ENCODE results near the gene LYPD5. TPM values are rescaled to one million over a fixed set of nuclear protein-coding genes. Genes with fewer than 3 reads are reported as not detected.

The LYPD5 gene
- total RNA-seq, 1 experiment from 2014 or later = 0.87 TPM

GRCh38 chr19:43754253-43754502, 48.1 kb downstream of the LYPD5 start:
- ATAC-seq (no peak), DNase-seq (ENCODE audit: low read depth, low spot score) (no peak)
- Histone ChIP-seq H3K36me3 (ENCODE audit: control insufficient read depth, insufficient read depth, low read length) (peaks cover 3% of the 10 kb centered on the region), H3K27me3 (ENCODE audit: control insufficient read depth, insufficient read depth, low read length) (no peaks in the 10 kb centered on the region), H3K4me3 (ENCODE audit: low read depth in 2 of 2, low read length in 2 of 2) (peak overlapping the region; percentile 85 to 86), H3K27ac (ENCODE audit: low read length) (peak overlapping the region; percentile 88), H3K9me3 (ENCODE audit: control insufficient read depth, insufficient read depth, low read depth, low read length) (no peaks in the 10 kb centered on the region), H3K4me1 (ENCODE audit: control insufficient read depth, insufficient read depth, low read length) (peaks cover 26% of the 10 kb centered on the region)
- ChIA-PET POLR2A (no interaction called here), CTCF (interaction anchor here (0.6 to 0.9 kb wide), 2 partner anchors 31 to 43 kb away, joined by 5 to 6 read pairs; no protein-coding TSS in a partner anchor)
- BruUV-seq (replicated peaks) = TSS peak; percentile 83
- in situ Hi-C loops (cut with HindIII; ENCODE audit: low pct_unique_long_range_greater_than_20kb, low sequenced_read_pairs) = no loop called here
- TF ChIP-seq TCF7L2 (IDR thresholded peaks at IDR 0.05; ENCODE audit: low read depth, low read length) (no peak), REST (IDR thresholded peaks at IDR 0.05; ENCODE audit: insufficient read depth in 1 of 2, low read depth in 2 of 2, low read length in 1 of 2) (no peak), CTCF (IDR thresholded peaks at IDR 0.05) (no peak), SIN3A (IDR thresholded peaks at IDR 0.05; ENCODE audit: borderline replicate concordance, insufficient read depth, low read depth, low read length) (no peak), POLR2AphosphoS5 (IDR thresholded peaks at IDR 0.05; ENCODE audit: low read depth, low read length) (no peak)
- intact Hi-C loops (cut with micrococcal nuclease; ENCODE audit: unreplicated experiment) = no loop called here

- H3K27me3 ChIP-seq (ENCODE audit: control insufficient read depth, insufficient read depth, low read length) = no peaks in the 10 kb centered on the region
- intact Hi-C loops (cut with micrococcal nuclease; ENCODE audit: unreplicated experiment) = no loop called here
- H3K27ac ChIP-seq (ENCODE audit: low read length) = no peak overlapping the region
- POLR2A ChIA-PET = interaction anchor here (0.6 kb wide), 1 partner anchor 82 kb away, joined by 7 read pairs; the partner anchor contains the start of gene PLAUR
- H3K4me3 ChIP-seq (ENCODE audit: low read depth in 2 of 2, low read length in 2 of 2) = no peak overlapping the region
- in situ Hi-C loops (cut with HindIII; ENCODE audit: low pct_unique_long_range_greater_than_20kb, low sequenced_read_pairs) = no loop called here
- H3K9me3 ChIP-seq (ENCODE audit: control insufficient read depth, insufficient read depth, low read depth, low read length) = no peaks in the 10 kb centered on the region
- ATAC-seq = no peak
- DNase-seq (ENCODE audit: low read depth, low spot score) = no peak
- peaks cover 20% of the 10 kb centered on the region for H3K4me1 ChIP-seq (ENCODE audit: control insufficient read depth, insufficient read depth, low read length)
- peaks cover 3% of the 10 kb centered on the region for H3K36me3 ChIP-seq (ENCODE audit: control insufficient read depth, insufficient read depth, low read length)
- CTCF ChIA-PET = interaction anchor here (0.7 kb wide), 1 partner anchor 15 kb away, joined by 7 read pairs; no protein-coding TSS in a partner anchor
- TF ChIP-seq SIN3A (IDR thresholded peaks at IDR 0.05; ENCODE audit: borderline replicate concordance, insufficient read depth, low read depth, low read length) (no peak), CTCF (IDR thresholded peaks at IDR 0.05) (no peak), REST (IDR thresholded peaks at IDR 0.05; ENCODE audit: insufficient read depth in 1 of 2, low read depth in 2 of 2, low read length in 1 of 2) (no peak), POLR2AphosphoS5 (IDR thresholded peaks at IDR 0.05; ENCODE audit: low read depth, low read length) (no peak), TCF7L2 (IDR thresholded peaks at IDR 0.05; ENCODE audit: low read depth, low read length) (no peak)
- BruUV-seq (replicated peaks) = no TSS peak
Measured at GRCh38 chr19:43752287-43752875, 49.9 kb downstream of the LYPD5 start.
